Measurements from ENCODE around the gene UPK1A.
"Not testable (repeated sequence)": the region's sequence is repeated elsewhere in the genome, so short reads cannot be mapped to it uniquely, and the experiment has no call there.

DNA sequence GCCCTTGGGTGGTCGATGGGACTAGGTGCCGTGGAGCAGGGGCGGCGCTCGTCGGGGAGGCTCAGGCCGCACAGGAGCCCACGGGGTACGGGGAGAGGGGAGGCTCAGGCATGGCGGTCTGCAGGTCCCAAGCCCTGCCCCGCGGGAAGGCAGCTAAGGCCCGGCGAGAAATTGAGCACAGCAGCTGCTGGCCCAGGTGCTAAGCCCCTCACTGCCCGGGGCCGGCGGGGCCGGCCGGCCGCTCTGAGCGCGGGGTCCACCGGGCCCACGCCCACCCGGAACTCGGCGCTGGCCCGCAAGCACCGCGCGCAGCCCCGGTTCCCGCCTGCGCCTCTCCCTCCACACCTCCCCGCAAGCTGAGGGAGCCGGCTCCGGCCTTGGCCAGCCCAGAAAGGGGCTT, 24.8 kb downstream of the UPK1A start:
- TF ChIP-seq EZH2phosphoT487 (IDR thresholded peaks at IDR 0.05; ENCODE audit: low read depth), result not testable (repeated sequence)
- TF ChIP-seq, protein P1, sequence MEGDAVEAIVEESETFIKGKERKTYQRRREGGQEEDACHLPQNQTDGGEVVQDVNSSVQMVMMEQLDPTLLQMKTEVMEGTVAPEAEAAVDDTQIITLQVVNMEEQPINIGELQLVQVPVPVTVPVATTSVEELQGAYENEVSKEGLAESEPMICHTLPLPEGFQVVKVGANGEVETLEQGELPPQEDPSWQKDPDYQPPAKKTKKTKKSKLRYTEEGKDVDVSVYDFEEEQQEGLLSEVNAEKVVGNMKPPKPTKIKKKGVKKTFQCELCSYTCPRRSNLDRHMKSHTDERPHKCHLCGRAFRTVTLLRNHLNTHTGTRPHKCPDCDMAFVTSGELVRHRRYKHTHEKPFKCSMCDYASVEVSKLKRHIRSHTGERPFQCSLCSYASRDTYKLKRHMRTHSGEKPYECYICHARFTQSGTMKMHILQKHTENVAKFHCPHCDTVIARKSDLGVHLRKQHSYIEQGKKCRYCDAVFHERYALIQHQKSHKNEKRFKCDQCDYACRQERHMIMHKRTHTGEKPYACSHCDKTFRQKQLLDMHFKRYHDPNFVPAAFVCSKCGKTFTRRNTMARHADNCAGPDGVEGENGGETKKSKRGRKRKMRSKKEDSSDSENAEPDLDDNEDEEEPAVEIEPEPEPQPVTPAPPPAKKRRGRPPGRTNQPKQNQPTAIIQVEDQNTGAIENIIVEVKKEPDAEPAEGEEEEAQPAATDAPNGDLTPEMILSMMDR (IDR thresholded peaks at IDR 0.05; ENCODE audit: low read depth, low read length), result not testable (repeated sequence)
